HTR-8/SVneo (cell line): ENCODE measurements around the gene PPP2R5C.

Experiments used
- DNase-seq: peaks from one replicate; pipeline ENCODE4 v3.0.0; 2011; ENCODE audit warnings: low spot score, mixed read lengths; ENCODE audit not compliant: insufficient read length
- FAIRE-seq: peaks from 2 replicates; lab custom pipeline; 2011; peaks lifted over from hg19 to GRCh38; lab: Jason Lieb, UNC

PPP2R5C gene

GRCh38 chr14:101903111-101903561, 141.6 kb downstream of the PPP2R5C start:
- FAIRE-seq, result no peak
- DNase-seq, result no peak

GRCh38 chr14:101905614-101906013, 144.1 kb downstream of the PPP2R5C start:
- FAIRE-seq, result no peak
- DNase-seq, result no peak

- FAIRE-seq, result no peak
- no peak for DNase-seq
These were observed 145.1 kb downstream of the PPP2R5C start for GRCh38 chr14:101906645-101907044.

- FAIRE-seq (no peak), DNase-seq (no peak)
These were observed 146.1 kb downstream of the PPP2R5C start for GRCh38 chr14:101907619-101908018.

- FAIRE-seq, result no peak
- DNase-seq, result no peak
These were observed 147.3 kb downstream of the PPP2R5C start for GRCh38 chr14:101908795-101909194.

GRCh38 chr14:101909371-101910096, 148.0 kb downstream of the PPP2R5C start:
- no peak for FAIRE-seq
- DNase-seq, result no peak

- DNase-seq (no peak), FAIRE-seq (no peak)
These were observed 151.3 kb downstream of the PPP2R5C start for GRCh38 chr14:101912841-101913240.

GRCh38 chr14:101914083-101914482, 152.6 kb downstream of the PPP2R5C start:
- DNase-seq (no peak), FAIRE-seq (no peak)

- no peak for FAIRE-seq
- no peak for DNase-seq
These were observed 154.6 kb downstream of the PPP2R5C start for GRCh38 chr14:101915871-101916815.

- no peak for FAIRE-seq
- no peak for DNase-seq
These were observed 155.4 kb downstream of the PPP2R5C start for GRCh38 chr14:101916816-101917412.

GRCh38 chr14:101917413-101918017, 156.0 kb downstream of the PPP2R5C start:
- no peak for DNase-seq
- no peak for FAIRE-seq

- no peak for FAIRE-seq
These were observed 156.8 kb downstream of the PPP2R5C start for GRCh38 chr14:101918065-101918989.

GRCh38 chr14:101920271-101920670, 158.8 kb downstream of the PPP2R5C start:
- no peak for FAIRE-seq

More at GRCh38 chr14:101918065-101918989, 156.8 kb downstream of the PPP2R5C start:
- DNase-seq, result no peak

GRCh38 chr14:101922866-101923265, 161.4 kb downstream of the PPP2R5C start:
- no peak for DNase-seq
- FAIRE-seq, result no peak

More at GRCh38 chr14:101920271-101920670, 158.8 kb downstream of the PPP2R5C start:
- DNase-seq, result no peak

GRCh38 chr14:101925152-101925551, 163.6 kb downstream of the PPP2R5C start:
- no peak for FAIRE-seq
- no peak for DNase-seq

- DNase-seq, result no peak
- FAIRE-seq, result no peak
These were observed 164.6 kb downstream of the PPP2R5C start for GRCh38 chr14:101926085-101926484.

GRCh38 chr14:101926620-101927019, 165.1 kb downstream of the PPP2R5C start:
- DNase-seq (no peak), FAIRE-seq (no peak)

GRCh38 chr14:101927859-101928258, 166.3 kb downstream of the PPP2R5C start:
- FAIRE-seq, result no peak
- DNase-seq, result no peak

GRCh38 chr14:101928415-101928841, 166.9 kb downstream of the PPP2R5C start:
- no peak for DNase-seq
- FAIRE-seq, result no peak
